Stimulated activated CD8-positive, alpha-beta memory T cell treated with anti-CD3 and anti-CD28 coated beads, Interleukin-7, amount 100 ng/mL, for 4 hours (primary cell): ENCODE data around the gene CALHM3.

Experiments
- DNase-seq, 2 donors: peaks; one replicate each; pipeline ENCODE4 v3.0.0-alpha.2; 2020; ENCODE audit warnings: low read depth in 2 of 2

The CALHM3 gene

DNA sequence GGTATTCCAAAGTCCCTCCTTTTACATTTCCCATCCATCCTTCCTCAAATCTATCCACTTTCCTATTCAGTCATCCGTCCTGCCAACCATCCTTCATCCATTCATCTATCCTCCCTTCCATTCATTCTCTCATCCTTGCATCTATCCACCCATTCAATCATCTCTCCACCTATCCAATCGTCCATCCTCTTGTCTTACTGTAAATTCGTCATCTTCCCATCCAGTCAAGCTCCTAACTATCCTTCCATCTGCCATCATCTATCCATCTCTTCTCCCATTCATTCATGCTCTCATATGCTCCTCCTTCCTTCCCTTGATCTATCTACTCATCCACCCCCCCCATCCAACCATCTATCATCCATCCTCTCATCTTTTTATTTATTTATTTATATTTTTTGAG lies 5.0 kb downstream of the CALHM3 start:
- DNase-seq = no peak

DNA sequence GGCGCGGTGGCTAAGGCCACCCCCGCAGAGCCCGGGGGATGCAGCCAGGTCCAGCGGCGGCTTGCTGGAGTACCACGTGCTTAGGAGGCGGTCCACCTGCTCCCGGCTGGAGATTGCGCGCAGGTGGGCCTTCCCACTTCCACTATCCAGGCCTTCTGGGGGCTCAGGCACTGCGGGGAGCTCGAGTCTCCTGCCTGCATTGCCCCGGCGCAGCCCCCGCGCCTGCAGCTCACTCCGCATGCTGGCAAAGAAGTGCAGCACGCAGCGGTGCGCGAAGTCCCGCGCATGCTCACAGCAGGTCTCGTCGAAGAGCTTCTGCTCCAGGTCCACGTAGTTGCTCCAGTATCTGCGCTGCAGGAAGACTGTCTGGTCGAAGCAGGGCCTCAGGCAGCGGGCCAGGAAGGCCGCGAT lies 5.8 kb downstream of the CALHM3 start:
- DNase-seq = no peak

DNA sequence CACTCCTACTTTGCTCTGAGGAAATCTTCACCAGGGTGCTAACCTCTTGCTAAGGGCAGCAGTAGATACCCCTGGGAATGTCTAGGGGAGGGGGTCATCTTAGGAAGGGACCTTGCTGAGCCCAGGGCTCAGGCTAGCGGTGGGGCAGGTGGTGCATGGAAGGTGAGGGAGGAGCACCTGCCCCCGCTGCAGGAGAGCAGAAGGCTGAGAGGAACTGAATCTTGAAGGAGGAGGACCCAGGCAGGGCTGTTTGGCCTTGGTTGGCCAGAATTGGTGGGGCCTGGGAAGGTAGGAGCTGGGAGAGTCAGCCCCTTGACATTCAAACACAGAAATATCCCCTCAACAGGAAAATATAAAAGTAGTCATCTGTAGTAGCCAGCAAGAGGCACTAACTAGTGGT lies 7.0 kb downstream of the CALHM3 start:
- no peak for DNase-seq

DNA sequence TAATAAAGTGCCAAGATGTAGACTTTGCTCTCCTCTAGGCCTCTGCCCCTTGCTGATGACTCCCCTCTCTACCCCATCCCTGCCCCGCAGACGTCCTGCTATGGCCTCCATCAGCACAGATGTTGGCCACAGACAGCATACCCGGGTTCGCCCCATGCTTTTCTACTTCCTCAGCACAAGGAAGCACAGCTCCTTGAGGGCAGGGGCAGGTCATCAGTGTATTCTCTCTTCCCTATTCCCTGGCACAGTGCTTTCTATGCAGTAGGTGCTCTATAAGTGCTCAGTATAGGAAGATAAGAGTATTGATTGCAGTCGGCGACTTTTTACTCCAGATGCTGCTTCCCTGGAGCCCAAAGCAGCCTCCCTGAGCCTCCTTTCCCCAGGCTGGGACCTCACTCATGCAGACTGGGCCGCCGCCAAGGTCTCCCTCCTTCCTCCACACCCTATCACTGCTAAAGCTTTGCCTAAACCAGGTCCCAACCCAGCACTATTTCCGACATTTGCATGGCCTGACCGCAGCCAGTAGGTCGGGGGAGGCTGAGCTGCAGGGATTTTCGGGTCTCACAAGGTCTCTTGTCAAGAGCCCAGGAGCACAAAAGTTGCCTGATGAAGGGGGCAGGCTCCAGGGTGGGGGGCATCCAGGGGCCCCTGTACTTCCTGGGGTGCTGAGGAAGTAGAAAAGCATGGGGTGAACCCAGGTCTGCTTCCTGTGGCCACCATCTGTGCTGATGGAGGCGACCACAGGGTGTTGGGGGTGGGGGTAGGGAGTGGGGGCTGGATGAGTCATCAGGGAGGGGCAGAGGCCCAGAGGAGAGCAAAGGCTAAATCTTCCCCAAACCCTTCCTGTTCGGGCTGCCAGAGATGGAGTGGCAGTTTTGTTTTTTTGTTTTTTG lies 8.0 kb downstream of the CALHM3 start:
- peak; percentile 51 to 65 for DNase-seq

DNA sequence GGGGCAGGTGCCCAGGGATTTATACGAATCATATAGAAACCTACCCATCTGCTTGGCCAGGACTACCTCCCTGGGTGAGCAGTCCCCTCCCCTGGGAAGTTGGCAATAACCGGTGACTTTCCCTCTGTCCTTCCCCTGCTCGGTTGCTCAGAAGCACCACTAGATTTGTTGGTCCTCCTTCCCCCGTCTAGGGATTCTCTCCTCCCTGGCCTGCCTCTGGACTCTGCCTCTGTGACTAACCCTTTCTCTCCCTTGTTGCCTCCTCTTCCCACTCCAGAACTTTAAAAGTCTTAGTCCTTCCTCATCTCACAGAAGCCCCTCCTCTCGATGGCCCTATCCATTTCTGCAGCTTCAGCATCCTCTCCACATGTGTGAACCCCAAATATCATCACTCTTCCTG lies 9.8 kb downstream of the CALHM3 start:
- no peak for DNase-seq

DNA sequence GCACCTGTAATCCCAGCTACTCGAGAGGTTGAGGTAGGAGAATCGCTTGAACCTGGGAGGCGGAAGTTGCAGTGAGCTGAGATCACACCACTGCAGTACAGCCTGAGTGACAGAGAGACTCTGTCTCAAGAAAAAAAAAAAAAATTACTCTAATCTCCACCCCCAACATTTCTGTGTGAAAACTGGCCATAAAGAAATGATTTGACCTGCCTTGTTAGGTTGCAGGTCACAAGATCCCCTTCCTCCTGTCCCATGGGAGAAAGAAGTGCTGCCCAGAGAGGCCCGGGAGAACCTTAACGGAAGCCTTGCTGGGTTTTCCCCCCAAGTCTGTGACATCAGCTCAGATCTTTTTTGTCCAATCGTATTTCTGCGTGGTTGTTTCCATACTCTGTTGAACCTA lies 11.6 kb downstream of the CALHM3 start:
- no peak for DNase-seq

DNA sequence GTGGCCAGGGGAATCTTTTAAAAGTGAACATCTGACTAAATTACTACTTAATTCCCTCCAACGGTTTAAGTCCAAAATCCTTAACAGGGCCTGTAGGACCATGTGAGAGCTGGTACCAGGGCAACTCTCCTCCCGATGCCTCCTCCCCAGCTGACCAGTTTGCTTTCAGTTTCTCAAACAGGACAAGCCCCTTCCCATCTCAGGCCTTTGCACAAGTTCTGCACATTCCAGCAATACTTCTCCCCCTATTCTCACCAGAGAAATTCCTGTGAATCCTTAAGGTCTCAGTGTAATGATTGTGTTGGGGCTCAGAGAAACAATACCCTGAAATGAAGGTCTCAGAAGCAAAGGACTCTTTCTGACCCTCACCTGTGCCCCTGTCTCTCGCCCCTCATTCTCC lies 12.3 kb downstream of the CALHM3 start:
- DNase-seq = no peak

DNA sequence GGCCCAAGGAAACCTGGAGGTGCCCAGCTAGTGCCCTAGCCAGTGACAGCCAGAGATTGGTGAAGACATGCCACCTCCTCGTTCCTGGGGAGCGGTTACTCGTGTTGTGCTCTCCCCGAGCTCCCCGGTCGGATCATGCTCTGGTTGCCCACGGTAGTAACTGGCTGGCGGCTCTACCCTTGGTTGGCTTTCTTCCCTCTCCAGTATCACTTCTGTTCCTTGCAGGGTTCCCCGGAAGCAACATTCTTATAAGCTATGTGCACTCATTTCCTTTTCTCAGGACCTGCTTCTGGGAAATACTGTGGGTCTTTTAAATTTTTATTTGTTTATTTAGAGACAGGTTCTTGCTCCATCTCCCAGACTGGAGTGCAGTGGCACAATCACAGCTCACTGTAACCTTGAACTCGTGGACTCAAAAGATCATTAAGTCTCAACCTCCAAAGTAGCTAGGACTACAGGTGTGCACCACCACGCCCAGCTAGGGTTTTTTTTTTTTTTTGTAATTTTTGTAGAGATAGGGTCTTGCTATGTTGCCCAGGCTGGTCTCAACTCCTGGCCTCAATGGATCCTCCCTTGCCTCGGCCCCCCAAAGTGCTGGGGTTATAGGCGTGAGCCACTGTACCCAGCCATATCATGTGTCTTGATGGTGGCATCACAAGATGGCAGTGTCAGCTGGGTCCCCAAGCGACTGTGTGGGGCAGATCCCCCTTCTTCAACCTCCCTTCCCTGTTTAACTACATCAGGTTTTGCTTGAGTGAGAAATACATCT lies 13.4 kb downstream of the CALHM3 start:
- DNase-seq = no peak

DNA sequence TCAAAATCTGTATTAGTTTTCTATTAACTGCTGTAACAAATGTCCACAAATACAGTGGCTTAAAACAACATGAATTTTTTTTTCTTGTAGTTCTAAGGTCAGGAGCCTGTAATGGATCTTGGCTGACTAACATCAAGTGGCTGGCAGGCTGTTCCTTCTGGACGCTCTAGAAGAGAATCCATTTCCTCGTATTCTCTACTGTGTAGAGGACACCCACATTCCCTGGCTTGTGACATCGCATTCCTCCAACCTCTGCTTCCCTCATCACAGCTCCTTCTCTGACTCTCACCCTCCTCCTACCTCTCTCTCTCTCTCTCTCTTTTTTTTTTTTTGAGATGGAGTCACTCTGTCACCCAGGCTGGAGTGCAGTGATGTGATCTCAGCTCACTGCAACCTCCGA lies 15.5 kb downstream of the CALHM3 start:
- DNase-seq = no peak

DNA sequence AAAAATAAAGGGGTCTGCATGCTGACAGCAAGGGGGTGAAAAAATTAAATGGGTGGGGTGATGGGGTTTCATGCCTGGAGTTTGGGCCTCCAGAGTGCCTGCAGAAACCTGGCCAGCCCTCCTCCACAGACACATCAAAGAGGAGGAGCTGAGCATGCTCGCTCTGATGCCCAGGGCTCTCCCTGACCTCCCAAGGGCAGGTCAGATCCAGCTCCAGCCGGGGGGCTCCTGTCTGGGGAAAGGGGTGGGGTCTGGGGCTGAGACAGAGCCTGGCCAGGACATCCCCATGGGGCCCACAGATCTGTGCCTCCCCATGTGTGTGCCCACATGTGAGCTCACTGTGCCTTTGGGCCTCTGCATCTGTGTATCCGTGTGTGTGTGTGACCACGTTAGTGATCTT lies 19.4 kb downstream of the CALHM3 start:
- no peak for DNase-seq

DNA sequence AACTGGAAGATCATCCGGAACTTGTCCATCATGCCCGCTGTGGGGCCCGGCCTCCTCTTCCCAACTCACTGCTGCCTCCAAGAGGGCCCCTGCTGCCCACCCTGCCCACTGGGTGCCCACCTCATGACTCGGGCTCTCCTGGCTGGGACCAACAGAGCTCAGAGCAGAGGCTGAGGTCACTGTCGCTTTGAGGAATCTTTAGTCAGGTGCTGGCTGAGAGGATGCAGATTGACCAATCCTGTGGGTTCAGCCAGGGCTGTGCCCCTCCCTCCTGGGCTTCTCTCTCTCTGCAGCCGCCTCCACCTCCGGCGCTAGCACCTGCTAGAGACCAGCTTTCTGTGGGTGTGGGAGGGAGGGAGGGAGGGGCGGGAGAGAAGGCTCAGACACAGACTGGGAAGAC lies 20.3 kb downstream of the CALHM3 start, which contains the start of gene CALHM1:
Gene CALHM1 (minus strand): TSS at position 181 of the 400 bp plus-strand sequence. CDS start 149 bp downstream, at position 32.
- no peak for DNase-seq

DNA sequence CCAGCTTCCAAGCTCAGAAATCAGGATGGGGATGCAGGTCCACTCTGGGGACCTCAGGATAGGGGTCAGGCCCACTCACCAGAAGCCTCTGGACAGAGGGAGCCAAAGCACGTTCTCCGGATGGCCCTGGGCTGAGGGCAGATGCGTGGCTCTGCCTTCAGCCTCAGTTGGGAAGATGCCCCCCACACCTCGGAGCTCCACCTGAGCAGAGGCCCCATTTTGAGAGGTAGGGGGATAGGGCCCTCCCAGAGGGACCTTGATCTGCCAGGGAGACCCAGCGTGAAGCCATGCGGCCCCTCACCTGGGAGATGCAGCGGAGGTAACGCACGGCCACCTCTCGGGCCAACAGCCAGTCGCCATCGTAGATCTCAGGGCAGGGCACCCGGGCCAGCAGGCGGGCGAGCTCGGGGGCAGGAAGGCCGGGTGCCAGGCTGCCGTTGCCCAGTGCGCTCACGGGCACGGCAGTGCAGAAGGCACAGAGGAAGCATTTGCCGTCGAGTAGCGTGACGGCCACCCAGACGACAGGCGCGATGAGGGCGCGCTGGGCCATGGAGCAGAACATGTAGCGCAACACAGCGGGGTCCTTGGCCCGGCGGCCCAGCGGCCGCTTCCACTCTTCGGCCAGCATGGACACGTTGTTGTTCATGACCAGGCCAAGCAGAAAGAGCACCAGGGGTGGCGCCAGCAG lies 21.0 kb downstream of the CALHM3 start:
- DNase-seq = no peak

DNA sequence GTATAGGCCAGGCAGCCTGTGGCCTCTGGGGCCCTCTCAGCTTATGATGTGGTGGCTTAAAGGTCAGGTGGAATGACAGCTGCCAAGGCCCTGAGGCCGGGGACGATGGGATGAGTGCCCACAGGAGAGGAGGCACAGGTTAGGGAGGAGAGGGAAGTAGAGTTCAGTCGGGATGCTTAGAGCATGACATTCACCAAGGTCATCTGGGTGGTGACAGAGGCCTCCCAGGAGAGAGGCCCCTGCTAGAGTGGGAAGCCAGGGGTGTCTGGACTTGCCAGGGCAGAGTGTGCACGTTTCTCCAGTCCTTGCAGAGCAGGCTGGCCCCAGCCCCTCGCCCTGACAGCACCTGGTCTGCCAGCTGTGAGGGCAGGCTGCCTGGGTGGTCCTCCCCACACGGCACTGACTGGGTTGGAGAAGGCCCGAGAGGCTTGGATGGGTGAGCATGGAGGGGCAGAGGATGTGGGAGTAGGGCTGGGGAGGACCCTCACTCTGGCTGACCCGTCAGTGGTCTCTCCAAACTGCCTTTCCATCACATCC lies 21.8 kb downstream of the CALHM3 start:
- DNase-seq = no peak

DNA sequence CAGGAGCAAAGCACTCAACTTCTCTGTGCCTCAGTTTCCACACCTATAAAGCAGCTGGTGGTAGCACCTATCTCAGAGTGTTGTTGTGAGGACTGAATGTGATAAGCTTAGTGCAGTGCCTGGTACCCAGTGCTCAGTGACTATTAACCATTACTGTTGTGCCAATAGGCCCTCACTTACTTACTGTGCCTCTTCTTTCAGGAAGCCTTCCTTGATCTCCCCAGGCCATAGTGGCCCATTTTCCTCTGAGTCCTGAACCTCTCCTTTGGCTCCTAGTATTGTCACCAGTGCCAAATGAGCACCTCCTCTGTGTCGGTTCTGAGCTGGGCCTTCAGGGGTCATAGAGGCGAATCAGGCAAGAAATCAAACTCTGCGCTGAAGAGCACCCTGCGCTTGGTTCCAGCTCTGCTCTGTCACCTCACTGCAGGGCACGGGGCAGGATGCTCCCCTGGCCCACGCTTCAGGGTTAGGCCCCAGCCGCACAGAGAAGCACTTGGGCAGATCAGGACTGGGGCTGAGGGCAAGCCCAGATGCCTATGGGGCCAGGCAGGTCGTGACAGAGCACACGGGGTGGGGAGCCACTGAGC lies 22.9 kb downstream of the CALHM3 start:
- DNase-seq = no peak

DNA sequence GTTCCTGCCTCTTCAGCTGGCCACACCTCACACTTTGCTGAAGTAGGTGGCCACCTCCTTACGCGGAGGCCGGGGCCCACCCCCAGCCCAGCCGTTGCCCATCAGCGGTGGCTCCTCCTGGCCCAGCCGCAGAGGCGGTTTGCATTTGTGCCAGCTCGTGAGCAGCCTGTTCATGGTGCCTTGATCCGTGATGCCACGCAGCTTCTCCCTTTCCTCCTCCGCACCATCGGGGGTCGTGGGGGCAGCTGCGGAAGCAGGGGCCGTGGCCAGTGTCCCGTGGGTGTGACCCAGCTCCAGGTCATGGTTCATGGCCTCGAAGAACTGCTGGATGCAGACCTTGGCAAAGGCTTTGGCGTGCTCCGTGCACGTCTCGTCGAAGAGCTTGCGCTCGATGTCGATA lies 23.8 kb downstream of the CALHM3 start:
- no peak for DNase-seq

DNA sequence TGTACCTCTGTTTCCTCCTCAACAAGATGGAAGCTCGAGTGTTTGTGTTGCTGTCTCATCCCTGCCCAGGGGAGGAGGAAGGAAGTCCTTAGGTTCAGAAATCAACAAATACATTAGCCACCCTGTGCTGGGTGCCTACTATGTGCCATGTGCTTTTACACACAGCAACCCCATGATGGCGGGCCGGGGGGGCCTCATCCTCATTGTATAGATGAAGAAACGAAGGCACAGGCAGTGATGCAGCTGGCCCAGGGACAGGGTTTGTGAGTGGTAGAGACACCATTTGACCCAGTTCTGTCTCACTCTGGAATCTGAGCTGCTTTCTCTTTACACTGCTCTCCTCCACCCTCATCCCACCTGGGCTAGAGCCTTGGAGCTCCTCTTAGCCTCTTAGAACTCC lies 25.0 kb downstream of the CALHM3 start:
- no peak for DNase-seq

DNA sequence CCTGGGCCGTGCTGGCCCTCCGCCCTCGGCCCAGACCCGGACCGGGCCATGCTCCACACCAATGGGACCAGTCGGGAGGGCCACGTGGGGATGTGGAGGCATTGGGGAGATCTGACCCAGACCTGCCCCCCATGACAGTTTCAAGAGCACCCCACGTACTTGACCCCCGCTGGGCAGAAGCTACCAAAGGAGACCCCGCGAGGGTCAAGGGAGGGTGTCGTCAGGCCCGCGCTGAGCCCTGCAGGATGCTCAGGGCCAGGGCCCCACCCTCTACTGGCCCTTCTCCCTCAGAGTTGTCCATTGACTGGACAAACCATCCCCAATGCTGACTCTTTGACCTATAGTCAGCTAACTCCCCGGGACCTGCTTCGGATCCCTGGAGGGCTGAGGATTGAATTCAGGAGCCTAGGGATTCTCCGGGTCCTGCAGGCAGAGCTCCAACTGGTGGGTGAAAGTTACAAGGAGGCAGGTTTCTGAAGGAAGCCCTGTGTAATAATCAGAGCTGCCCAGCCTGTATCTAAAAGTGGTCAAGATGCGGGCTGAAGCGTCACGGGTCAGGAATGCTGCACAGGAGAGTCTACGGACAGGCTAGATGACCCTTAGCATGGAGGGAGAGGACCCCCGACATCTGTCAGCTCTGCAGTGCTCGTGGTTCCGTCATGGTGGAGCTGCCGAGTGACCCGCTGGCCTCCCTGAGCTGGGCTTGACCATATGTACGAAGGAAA lies 26.4 kb downstream of the CALHM3 start:
- DNase-seq = no peak

DNA sequence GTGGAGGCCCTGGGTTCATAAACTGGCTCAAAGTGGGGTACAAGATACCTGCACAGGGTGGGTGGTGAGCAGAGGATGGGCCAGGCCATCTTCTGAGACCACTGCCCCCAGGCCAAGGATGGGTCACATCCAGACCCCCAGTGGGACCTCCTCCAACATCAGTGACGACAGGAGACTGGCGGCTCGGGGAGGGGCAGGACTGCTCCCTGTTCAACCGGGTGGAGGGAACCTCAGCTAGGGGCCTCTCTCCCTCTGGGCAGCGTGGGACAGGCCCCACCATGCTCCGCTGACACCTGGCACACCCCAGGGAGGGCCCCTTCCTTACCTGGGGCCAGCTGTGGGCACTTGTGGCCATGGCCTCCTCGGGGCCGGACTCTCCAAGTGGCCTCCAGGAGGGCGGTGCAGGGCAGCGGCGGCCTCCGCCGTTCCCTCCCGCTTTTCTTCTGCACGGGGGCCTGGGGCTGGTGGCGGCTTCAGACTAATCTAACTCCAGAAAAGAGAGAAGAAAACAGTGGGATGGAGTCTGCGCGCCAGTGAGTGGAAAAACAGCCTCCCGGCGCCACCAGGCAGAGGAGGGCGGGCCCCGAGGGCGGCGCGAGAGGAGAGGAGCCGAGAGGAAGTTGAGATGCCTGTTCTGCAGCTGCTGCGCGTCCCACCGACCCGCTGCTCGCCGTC lies 27.1 kb downstream of the CALHM3 start, which contains the start of gene CALHM2:
Gene CALHM2 (minus strand): TSS at position 540 of the 675 bp plus-strand sequence. CDS start 2,429 bp downstream, outside the sequence.
- DNase-seq = peak; percentile 13 to 43

DNA sequence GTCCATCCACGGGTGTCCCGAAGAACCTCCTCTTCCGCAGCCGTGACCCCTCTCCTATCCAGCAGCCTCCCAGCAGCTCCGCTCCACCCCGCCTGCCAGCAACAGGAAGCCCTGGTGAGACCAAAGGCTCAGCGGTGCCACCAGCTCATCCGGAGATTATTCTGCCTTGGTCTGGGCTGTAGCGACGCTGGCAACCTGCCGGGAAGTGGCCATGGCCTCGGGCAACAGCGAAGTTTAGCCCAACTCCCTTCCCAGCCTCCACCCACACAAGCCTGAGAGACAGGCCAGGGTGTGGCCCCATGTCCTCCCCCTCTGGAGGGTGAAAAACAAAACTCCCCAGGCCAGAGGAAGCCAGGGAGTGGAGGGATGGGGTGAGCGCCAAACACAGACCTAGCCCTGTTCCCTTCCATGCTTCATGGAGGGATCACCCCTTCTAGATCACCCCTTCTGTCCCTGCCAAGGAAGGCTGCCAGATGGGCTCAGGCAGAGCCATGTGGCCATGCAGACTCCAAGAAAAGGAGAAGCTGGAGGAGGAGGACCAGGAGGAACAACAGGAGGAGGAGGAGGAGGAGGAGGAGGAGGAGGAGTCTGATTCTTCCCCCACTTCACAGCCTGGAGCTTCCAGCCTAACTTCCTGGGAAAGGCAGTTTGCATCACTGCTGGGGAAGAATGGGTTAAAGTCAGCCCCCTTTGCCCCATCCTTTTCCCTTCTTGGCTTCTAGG lies 27.8 kb downstream of the CALHM3 start:
- DNase-seq = no peak
